ENCODE results near the gene STK32A. TPM values are rescaled to one million over a fixed set of nuclear protein-coding genes. Genes with fewer than 3 reads are reported as not detected.

The STK32A gene
- total and polyA plus RNA-seq, 4 experiments from 2014 or later = not detected

GRCh38 chr5:147344861-147345260 lies 110.0 kb downstream of the STK32A start:
- POLR2A ChIA-PET (ENCODE audit: partially characterized antibody) = no interaction called here
- Mint-ChIP-seq H3K9me3 (peaks cover 0 to 5% (median 0%) of the 10 kb centered on the region in 8 donors), H3K4me1 (no peaks in the 10 kb centered on the region), H3K4me3 (no peak overlapping the region), H3K27ac (no peak overlapping the region), H3K27me3 (peaks cover 0 to 2% of the 10 kb centered on the region in 2 donors), H3K36me3 (no peaks in the 10 kb centered on the region)
- no peak for DNase-seq
- CTCF ChIA-PET (ENCODE audit: partially characterized antibody) = no interaction called here
- no peaks in the 10 kb centered on the region for H3K4me1 ChIP-seq (ENCODE audit: insufficient read depth, low read length)
- H3K27me3 ChIP-seq (ENCODE audit: insufficient read depth, low read length) = no peaks in the 10 kb centered on the region
- no peaks in the 10 kb centered on the region for H3K36me3 ChIP-seq (ENCODE audit: insufficient read depth, low read length)
- H3K27ac ChIP-seq (ENCODE audit: low read depth, low read length) = no peak overlapping the region
- intact Hi-C loops (cut with micrococcal nuclease) = no loop called here
- H3K9me3 ChIP-seq (ENCODE audit: control insufficient read depth in 1 of 2, low read length in 2 of 2) = no peaks in the 10 kb centered on the region
- no peak overlapping the region for H3K4me3 ChIP-seq (ENCODE audit: low read length in 2 of 2)

- H3K4me3 ChIP-seq (ENCODE audit: low read length in 2 of 2) = no peak overlapping the region
- peaks cover 0 to 2% of the 10 kb centered on the region in 2 donors for H3K27me3 Mint-ChIP-seq
- H3K36me3 ChIP-seq (ENCODE audit: insufficient read depth, low read length) = no peaks in the 10 kb centered on the region
- no peak overlapping the region for H3K27ac Mint-ChIP-seq
- H3K4me1 ChIP-seq (ENCODE audit: insufficient read depth, low read length) = no peaks in the 10 kb centered on the region
- POLR2A ChIA-PET (ENCODE audit: partially characterized antibody) = no interaction called here
- H3K27me3 ChIP-seq (ENCODE audit: insufficient read depth, low read length) = no peaks in the 10 kb centered on the region
- H3K36me3 Mint-ChIP-seq = no peaks in the 10 kb centered on the region
- H3K9me3 ChIP-seq (ENCODE audit: control insufficient read depth in 1 of 2, low read length in 2 of 2) = no peaks in the 10 kb centered on the region
- H3K9me3 Mint-ChIP-seq = peaks cover 0 to 10% (median 0%) of the 10 kb centered on the region in 8 donors
- CTCF ChIA-PET (ENCODE audit: partially characterized antibody) = no interaction called here
- H3K4me1 Mint-ChIP-seq = no peaks in the 10 kb centered on the region
- intact Hi-C loops (cut with micrococcal nuclease) = no loop called here
- H3K27ac ChIP-seq (ENCODE audit: low read depth, low read length) = no peak overlapping the region
- no peak overlapping the region for H3K4me3 Mint-ChIP-seq
- no peak for DNase-seq
Observed at GRCh38 chr5:147346006-147346561, 111.3 kb downstream of the STK32A start.

- Histone ChIP-seq H3K4me3 (ENCODE audit: low read length in 2 of 2) (no peak overlapping the region), H3K27ac (ENCODE audit: low read depth, low read length) (no peak overlapping the region), H3K4me1 (ENCODE audit: insufficient read depth, low read length) (no peaks in the 10 kb centered on the region), H3K9me3 (ENCODE audit: control insufficient read depth in 1 of 2, low read length in 2 of 2) (no peaks in the 10 kb centered on the region), H3K36me3 (ENCODE audit: insufficient read depth, low read length) (no peaks in the 10 kb centered on the region), H3K27me3 (ENCODE audit: insufficient read depth, low read length) (no peaks in the 10 kb centered on the region)
- H3K9me3 Mint-ChIP-seq = peaks cover 0 to 10% (median 0%) of the 10 kb centered on the region in 8 donors
- no peaks in the 10 kb centered on the region for H3K36me3 Mint-ChIP-seq
- H3K27me3 Mint-ChIP-seq = peaks cover 0 to 2% of the 10 kb centered on the region in 2 donors
- H3K27ac Mint-ChIP-seq = no peak overlapping the region
- no peak overlapping the region for H3K4me3 Mint-ChIP-seq
- H3K4me1 Mint-ChIP-seq = no peaks in the 10 kb centered on the region
- intact Hi-C loops (cut with micrococcal nuclease) = no loop called here
- ChIA-PET POLR2A (ENCODE audit: partially characterized antibody) (no interaction called here), CTCF (ENCODE audit: partially characterized antibody) (no interaction called here)
- no peak for DNase-seq
Observed at GRCh38 chr5:147348046-147348445, 113.2 kb downstream of the STK32A start.

DNA sequence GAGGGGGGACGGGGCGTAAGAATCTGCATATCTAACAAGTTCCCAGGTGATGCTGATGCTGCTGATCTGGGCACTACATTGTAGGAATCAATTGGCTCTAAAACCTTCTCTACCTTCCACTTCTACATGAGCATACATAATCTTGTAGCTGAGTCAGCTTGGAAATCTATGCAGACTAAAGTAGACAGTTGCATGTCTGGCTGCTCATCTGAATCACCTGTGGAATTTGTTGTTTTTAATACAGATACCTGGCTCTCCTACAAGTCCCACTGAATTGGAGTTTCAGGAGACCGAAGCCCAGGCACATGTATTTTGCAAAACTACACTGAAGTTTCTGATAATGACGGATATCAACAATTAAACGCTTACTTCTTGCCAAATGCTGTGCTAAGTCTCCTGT lies 113.6 kb downstream of the STK32A start:
- ChIA-PET CTCF (ENCODE audit: partially characterized antibody) (no interaction called here), POLR2A (ENCODE audit: partially characterized antibody) (no interaction called here)
- H3K27ac Mint-ChIP-seq = no peak overlapping the region
- no peak for DNase-seq
- H3K4me1 ChIP-seq (ENCODE audit: insufficient read depth, low read length) = no peaks in the 10 kb centered on the region
- peaks cover 0 to 2% of the 10 kb centered on the region in 2 donors for H3K27me3 Mint-ChIP-seq
- intact Hi-C loops (cut with micrococcal nuclease) = no loop called here
- no peak overlapping the region for H3K27ac ChIP-seq (ENCODE audit: low read depth, low read length)
- H3K36me3 Mint-ChIP-seq = no peaks in the 10 kb centered on the region
- peaks cover 0 to 10% (median 0%) of the 10 kb centered on the region in 8 donors for H3K9me3 Mint-ChIP-seq
- H3K4me3 Mint-ChIP-seq = no peak overlapping the region
- no peaks in the 10 kb centered on the region for H3K9me3 ChIP-seq (ENCODE audit: control insufficient read depth in 1 of 2, low read length in 2 of 2)
- H3K4me3 ChIP-seq (ENCODE audit: low read length in 2 of 2) = no peak overlapping the region
- no peaks in the 10 kb centered on the region for H3K36me3 ChIP-seq (ENCODE audit: insufficient read depth, low read length)
- no peaks in the 10 kb centered on the region for H3K4me1 Mint-ChIP-seq
- no peaks in the 10 kb centered on the region for H3K27me3 ChIP-seq (ENCODE audit: insufficient read depth, low read length)

- CTCF ChIA-PET (ENCODE audit: partially characterized antibody) = no interaction called here
- H3K36me3 Mint-ChIP-seq = no peaks in the 10 kb centered on the region
- no peak overlapping the region for H3K4me3 Mint-ChIP-seq
- peaks cover 0 to 2% of the 10 kb centered on the region in 2 donors for H3K27me3 Mint-ChIP-seq
- Histone ChIP-seq H3K27ac (ENCODE audit: low read depth, low read length) (no peak overlapping the region), H3K4me1 (ENCODE audit: insufficient read depth, low read length) (no peaks in the 10 kb centered on the region), H3K36me3 (ENCODE audit: insufficient read depth, low read length) (no peaks in the 10 kb centered on the region), H3K27me3 (ENCODE audit: insufficient read depth, low read length) (no peaks in the 10 kb centered on the region), H3K9me3 (ENCODE audit: control insufficient read depth in 1 of 2, low read length in 2 of 2) (no peaks in the 10 kb centered on the region), H3K4me3 (ENCODE audit: low read length in 2 of 2) (no peak overlapping the region)
- H3K9me3 Mint-ChIP-seq = peaks cover 0 to 10% (median 0%) of the 10 kb centered on the region in 8 donors
- intact Hi-C loops (cut with micrococcal nuclease) = no loop called here
- H3K27ac Mint-ChIP-seq = no peak overlapping the region
- POLR2A ChIA-PET (ENCODE audit: partially characterized antibody) = no interaction called here
- H3K4me1 Mint-ChIP-seq = no peaks in the 10 kb centered on the region
- no peak for DNase-seq
Observed at GRCh38 chr5:147349241-147349640, 114.4 kb downstream of the STK32A start.

DNA sequence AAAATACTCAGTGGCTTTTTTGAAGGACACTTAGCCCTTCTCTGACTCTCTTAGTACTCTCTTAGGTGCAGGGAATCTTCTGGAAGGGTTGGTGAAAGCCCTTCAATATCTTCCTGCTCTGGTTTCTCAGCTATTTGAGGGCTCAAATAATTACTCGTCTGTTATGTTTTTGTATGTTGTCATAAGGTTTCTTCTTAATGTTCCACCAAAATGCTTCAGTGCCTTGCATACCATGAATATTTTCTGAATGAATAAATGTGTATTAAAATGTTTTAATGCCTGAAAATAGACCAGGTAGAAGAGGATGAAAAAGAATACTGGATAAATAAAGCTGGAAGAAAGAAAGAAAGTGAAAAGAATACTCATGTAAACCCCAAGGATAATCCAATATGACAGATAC lies 124.3 kb downstream of the STK32A start:
- DNase-seq = no peak
- H3K4me1 ChIP-seq (ENCODE audit: insufficient read depth, low read length) = no peaks in the 10 kb centered on the region
- Mint-ChIP-seq H3K27me3 (no peaks in the 10 kb centered on the region), H3K4me1 (no peaks in the 10 kb centered on the region), H3K27ac (no peak overlapping the region), H3K36me3 (no peaks in the 10 kb centered on the region), H3K9me3 (peaks cover 0 to 2% (median 0%) of the 10 kb centered on the region in 8 donors), H3K4me3 (no peak overlapping the region)
- intact Hi-C loops (cut with micrococcal nuclease) = no loop called here
- H3K4me3 ChIP-seq (ENCODE audit: low read length in 2 of 2) = no peak overlapping the region
- no peaks in the 10 kb centered on the region for H3K36me3 ChIP-seq (ENCODE audit: insufficient read depth, low read length)
- ChIA-PET POLR2A (ENCODE audit: partially characterized antibody) (no interaction called here), CTCF (ENCODE audit: partially characterized antibody) (no interaction called here)
- no peaks in the 10 kb centered on the region for H3K9me3 ChIP-seq (ENCODE audit: control insufficient read depth in 1 of 2, low read length in 2 of 2)
- H3K27me3 ChIP-seq (ENCODE audit: insufficient read depth, low read length) = no peaks in the 10 kb centered on the region
- no peak overlapping the region for H3K27ac ChIP-seq (ENCODE audit: low read depth, low read length)

GRCh38 chr5:147359581-147359980 lies 124.8 kb downstream of the STK32A start:
- Mint-ChIP-seq H3K36me3 (no peaks in the 10 kb centered on the region), H3K9me3 (peaks cover 0 to 6% (median under 1%) of the 10 kb centered on the region in 8 donors), H3K4me3 (no peak overlapping the region), H3K4me1 (no peaks in the 10 kb centered on the region), H3K27ac (no peak overlapping the region), H3K27me3 (no peaks in the 10 kb centered on the region)
- Histone ChIP-seq H3K27me3 (ENCODE audit: insufficient read depth, low read length) (no peaks in the 10 kb centered on the region), H3K9me3 (ENCODE audit: control insufficient read depth in 1 of 2, low read length in 2 of 2) (no peaks in the 10 kb centered on the region), H3K27ac (ENCODE audit: low read depth, low read length) (no peak overlapping the region), H3K4me1 (ENCODE audit: insufficient read depth, low read length) (no peaks in the 10 kb centered on the region), H3K36me3 (ENCODE audit: insufficient read depth, low read length) (no peaks in the 10 kb centered on the region), H3K4me3 (ENCODE audit: low read length in 2 of 2) (no peak overlapping the region)
- intact Hi-C loops (cut with micrococcal nuclease) = no loop called here
- DNase-seq = no peak
- CTCF ChIA-PET (ENCODE audit: partially characterized antibody) = no interaction called here
- POLR2A ChIA-PET (ENCODE audit: partially characterized antibody) = no interaction called here

GRCh38 chr5:147360816-147361215 lies 126.0 kb downstream of the STK32A start:
- Histone ChIP-seq H3K27ac (ENCODE audit: low read depth, low read length) (no peak overlapping the region), H3K4me3 (ENCODE audit: low read length in 2 of 2) (no peak overlapping the region), H3K27me3 (ENCODE audit: insufficient read depth, low read length) (no peaks in the 10 kb centered on the region), H3K4me1 (ENCODE audit: insufficient read depth, low read length) (no peaks in the 10 kb centered on the region), H3K36me3 (ENCODE audit: insufficient read depth, low read length) (no peaks in the 10 kb centered on the region), H3K9me3 (ENCODE audit: control insufficient read depth in 1 of 2, low read length in 2 of 2) (no peaks in the 10 kb centered on the region)
- Mint-ChIP-seq H3K36me3 (no peaks in the 10 kb centered on the region), H3K27me3 (no peaks in the 10 kb centered on the region), H3K9me3 (peaks cover 0 to 7% (median under 1%) of the 10 kb centered on the region in 8 donors), H3K27ac (no peak overlapping the region), H3K4me1 (no peaks in the 10 kb centered on the region), H3K4me3 (no peak overlapping the region)
- ChIA-PET CTCF (ENCODE audit: partially characterized antibody) (no interaction called here), POLR2A (ENCODE audit: partially characterized antibody) (no interaction called here)
- intact Hi-C loops (cut with micrococcal nuclease) = no loop called here
- DNase-seq = no peak
